Adipose tissue (tissue), 3 donors: ENCODE measurements around the gene GTF3C2. TPM values are rescaled to one million over a fixed set of nuclear protein-coding genes. Genes with fewer than 3 reads are reported as not detected.

Experiments used
- H3K27ac ChIP-seq: one replicate; pipeline ENCODE4 v1.5.1; 2013; ENCODE audit warnings: low read depth, low read length
- WGBS, 3 donors: extraction: QIAGEN DNeasy Blood & Tissue Kit; methylation state at CpG; one replicate each; pipeline ENCODE4 v1.1.7; 2013; 5-methylcytosine and 5-hydroxymethylcytosine counted together
- polyA plus RNA-seq, 3 donors: library from polyadenylated mRNA; stranded (reverse); fragments of 200-250 nt; gene quantifications; one replicate each; pipeline ENCODE4 v1.2.3, GENCODE V29; 2013
- donor health status: healthy with polysubstance abuse.
- donor health status: Bipolar disorder and iron deficiency.
- donor health status: healthy.

The GTF3C2 gene
- 10 to 100 TPM; 18.0 to 23.9 (median 21.4) TPM for polyA plus RNA-seq

DNA sequence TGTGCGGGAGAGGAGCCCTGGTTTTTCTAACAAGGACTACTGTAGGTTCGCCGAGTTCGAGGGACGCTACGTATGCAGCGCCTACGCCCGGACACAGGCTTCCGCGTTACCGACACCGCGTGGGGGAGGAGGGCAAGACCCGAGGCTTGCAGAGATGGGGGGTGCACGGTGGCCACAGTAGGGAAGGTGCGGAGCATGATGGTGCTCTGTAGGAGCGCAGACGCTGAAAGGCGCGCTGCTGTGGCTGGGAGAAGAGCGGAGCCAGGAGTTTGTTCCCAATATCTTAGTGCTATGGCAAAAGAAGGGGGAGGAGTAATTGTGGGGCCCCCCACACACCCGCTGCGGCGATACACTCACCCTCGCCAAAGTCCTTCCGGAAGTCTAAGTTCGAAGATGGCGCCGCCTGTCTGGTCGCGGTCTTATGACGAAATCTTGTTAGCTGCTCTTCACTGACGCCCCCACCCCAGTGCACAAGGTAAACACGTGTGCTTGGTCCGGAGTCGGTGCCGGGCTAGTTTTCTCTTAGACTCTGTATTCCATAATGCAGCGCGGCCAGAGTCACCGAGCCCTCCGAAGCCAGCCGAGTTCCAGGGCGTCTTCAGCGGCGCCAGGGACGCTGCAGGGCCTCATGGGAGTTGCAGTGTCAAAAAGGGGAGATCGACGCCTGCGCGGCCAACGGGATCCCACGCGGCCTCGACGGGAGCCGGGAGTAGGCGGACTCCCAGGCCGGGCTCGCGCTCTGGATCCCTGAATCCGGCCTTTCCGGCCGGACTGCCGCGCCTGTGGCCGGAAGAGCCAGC, at the start of gene GTF3C2:
Gene GTF3C2, minus strand, starts transcription at position 383 of the 800 bp plus-strand sequence. CDS start 13,210 bp downstream, outside the sequence.
- H3K27ac ChIP-seq, result peak within 1 kb of the TSS; percentile 60
- 0% methylated on average over 67 of the region's 67 CpGs for WGBS, 3 donors

- WGBS, 3 donors, result 95 to 100% (median 100%) methylated on average over 2 of the region's 2 CpGs
These were observed 44.0 kb upstream of the GTF3C2 start for GRCh38 chr2:27400348-27401135.

DNA sequence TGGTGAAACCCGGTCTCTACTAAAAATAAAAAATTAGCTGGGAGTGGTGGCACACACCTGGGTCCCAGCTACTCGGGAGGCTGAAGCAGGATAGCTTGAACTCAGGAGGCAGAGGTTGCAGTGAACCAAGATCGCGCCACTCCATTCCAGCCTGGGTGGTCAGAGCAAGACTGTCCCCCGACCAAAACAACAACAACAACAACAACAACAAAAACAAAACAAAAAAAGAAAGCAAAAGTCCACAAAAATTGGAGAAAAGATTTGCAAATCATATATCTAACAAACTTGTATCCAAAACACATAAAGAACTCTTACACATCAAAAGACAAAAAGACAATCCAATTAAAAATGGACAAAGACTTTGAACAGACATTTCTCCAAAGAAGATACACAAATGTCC, 42.4 kb upstream of the GTF3C2 start:
- no peak overlapping the region for H3K27ac ChIP-seq
- 93 to 95% (median 95%) methylated on average over 5 of the region's 5 CpGs for WGBS, 3 donors

More at GRCh38 chr2:27400348-27401135, 44.0 kb upstream of the GTF3C2 start:
- no peak overlapping the region for H3K27ac ChIP-seq

DNA sequence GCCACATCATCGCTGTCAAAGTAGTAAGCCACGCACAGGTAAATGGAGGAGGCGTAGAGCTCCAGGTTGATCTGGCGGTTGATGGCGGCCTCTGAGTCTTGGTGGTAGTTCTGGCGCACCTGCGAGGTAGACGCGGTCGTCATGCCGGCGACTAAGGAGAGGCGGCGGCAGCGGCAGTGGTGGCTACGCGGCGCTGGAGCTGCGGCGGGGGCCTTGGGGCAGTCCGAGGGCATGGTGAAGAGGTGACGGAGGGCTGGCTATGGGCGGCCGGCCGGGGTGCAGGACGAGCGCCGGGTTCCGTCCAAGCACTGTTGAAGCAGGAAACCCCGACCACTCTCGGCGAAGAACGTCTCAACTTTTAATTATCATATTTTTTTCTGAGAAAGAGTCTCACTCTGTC, 36.7 kb upstream of the GTF3C2 start:
- WGBS, 3 donors, result 98 to 99% (median 99%) methylated on average over 33 of the region's 33 CpGs
- H3K27ac ChIP-seq, result no peak overlapping the region

DNA sequence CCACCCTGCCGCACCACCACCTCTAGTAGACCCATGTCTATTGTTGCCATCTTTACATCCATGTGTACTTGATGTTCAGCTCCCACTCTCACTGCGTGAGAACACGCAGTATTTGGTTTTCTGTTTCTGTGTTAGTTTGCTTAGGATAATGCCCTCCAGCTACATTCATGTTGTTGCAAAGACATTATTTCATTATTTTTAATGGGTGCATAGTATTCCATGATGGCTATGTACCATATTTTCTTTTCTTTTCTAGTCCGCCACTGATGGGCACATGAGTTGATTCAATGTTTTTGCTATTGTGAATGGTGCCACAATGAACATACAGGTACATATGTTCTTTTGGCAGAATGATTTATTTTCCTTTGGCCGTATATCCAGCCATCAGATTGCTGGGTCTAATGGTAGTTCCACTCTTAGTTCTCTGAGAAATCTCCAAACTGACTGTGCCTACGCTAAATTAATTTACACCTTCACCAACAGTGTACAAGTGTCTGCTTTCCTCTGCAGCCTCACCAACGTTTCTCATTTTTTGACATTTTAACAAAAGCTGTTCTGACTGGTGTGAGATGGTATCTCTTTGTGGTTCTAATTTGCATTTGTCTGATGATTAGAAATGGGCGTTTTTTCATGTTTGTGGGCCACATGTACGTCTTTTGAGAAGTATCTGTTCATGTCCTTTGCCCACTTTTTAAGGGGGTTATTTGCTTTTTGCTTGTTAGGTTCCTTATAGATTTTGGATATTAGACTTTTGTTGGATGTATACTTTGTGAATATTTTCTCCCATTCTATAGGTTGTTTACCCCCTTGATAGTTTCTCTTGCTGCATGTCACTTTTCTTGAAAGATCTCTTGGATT, 34.5 kb upstream of the GTF3C2 start:
- H3K27ac ChIP-seq, result no peak overlapping the region
- 93 to 94% (median 93%) methylated on average over 9 of the region's 9 CpGs for WGBS, 3 donors

GRCh38 chr2:27381577-27382181, 25.1 kb upstream of the GTF3C2 start:
- no peak overlapping the region for H3K27ac ChIP-seq
- WGBS, 3 donors, result 86 to 94% (median 90%) methylated on average over 10 of the region's 10 CpGs

- H3K27ac ChIP-seq, result peak within 1 kb of the TSS; percentile 58
- 12 to 15% (median 14%) methylated on average over 63 to 67 of the region's 67 CpGs for WGBS, 3 donors
These were observed 24.3 kb upstream of the GTF3C2 start, which contains the start of gene ZNF513 for GRCh38 chr2:27380626-27381545. ZNF513 (minus strand) TSS chr2:27380734; CDS start chr2:27380526, 208 bp downstream.

DNA sequence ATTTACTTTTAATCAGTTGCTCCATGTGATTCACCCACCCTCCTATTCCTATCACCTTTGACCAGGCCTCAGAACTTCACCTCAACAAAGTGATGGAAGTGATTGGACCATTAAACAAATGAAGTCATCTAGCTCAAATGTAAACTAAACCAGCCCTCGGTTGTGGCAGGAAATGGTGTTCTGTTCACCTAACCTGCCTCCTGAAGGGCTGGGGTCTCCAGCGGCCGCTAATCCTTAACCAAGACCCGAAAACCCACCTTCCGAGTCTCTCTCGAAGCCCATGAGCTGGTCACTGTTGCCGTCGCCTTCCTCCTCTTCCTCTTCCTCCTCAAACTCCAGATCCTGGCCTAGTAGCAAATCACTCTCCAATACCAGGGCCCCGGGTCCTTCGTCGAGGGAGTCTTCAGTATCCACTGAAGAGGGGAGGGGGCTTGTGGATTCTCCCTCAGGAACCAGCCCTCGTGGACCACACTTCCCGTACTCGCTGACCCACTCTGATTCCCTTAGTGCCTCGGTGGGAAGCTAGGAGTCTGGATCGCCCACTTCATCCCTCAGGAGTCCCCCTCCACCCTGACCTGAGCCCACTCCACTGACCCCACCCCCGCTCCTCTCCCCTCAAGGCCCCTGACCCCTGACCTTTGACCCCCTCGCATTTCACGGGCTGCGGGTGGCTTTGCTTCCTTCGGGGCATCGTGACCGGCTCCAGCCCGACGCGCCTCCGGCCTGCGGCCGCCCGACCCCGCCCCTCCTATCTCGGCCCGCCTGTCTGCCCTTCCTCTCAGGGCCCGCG, 23.5 kb upstream of the GTF3C2 start:
- peak overlapping the region; percentile 58 for H3K27ac ChIP-seq
- 0 to 1% (median 0%) methylated on average over 33 to 35 of the region's 35 CpGs for WGBS, 3 donors

- 69 to 88% (median 70%) methylated on average over 2 of the region's 2 CpGs for WGBS, 3 donors
- no peak overlapping the region for H3K27ac ChIP-seq
These were observed 22.8 kb upstream of the GTF3C2 start for GRCh38 chr2:27379383-27379835.

- no peak overlapping the region for H3K27ac ChIP-seq
- 79 to 85% (median 84%) methylated on average over 8 to 9 of the region's 9 CpGs for WGBS, 3 donors
These were observed 22.3 kb upstream of the GTF3C2 start for GRCh38 chr2:27378809-27379290.

- no peak overlapping the region for H3K27ac ChIP-seq
- WGBS, 3 donors, result 76 to 82% (median 81%) methylated on average over 28 to 29 of the region's 29 CpGs
These were observed 21.7 kb upstream of the GTF3C2 start for GRCh38 chr2:27378096-27378808.

DNA sequence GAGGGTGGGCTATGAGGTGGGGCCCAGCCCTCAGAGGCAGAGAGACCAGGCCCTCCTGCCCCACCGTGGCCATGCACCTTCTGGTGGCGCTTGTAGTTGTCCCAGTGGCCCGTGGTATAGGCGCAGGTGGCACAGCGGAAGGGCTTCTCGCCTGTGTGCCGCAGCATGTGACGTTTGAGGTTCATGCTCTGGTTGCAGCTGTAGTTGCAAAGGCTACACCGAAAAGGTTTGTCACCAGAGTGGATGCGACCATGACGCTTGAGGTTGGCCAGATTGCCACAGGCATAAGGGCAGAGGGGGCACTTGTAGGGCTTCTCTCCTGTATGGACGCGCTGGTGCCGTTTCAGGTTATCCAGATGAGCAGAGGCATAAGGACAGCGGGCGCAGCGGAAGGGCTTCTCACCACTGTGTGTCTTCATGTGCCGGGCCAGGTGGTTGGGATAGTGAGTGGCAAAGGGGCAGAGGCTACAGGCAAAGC, 21.1 kb upstream of the GTF3C2 start:
- H3K27ac ChIP-seq, result no peak overlapping the region
- WGBS, 3 donors, result 80 to 92% (median 85%) methylated on average over 18 of the region's 18 CpGs

DNA sequence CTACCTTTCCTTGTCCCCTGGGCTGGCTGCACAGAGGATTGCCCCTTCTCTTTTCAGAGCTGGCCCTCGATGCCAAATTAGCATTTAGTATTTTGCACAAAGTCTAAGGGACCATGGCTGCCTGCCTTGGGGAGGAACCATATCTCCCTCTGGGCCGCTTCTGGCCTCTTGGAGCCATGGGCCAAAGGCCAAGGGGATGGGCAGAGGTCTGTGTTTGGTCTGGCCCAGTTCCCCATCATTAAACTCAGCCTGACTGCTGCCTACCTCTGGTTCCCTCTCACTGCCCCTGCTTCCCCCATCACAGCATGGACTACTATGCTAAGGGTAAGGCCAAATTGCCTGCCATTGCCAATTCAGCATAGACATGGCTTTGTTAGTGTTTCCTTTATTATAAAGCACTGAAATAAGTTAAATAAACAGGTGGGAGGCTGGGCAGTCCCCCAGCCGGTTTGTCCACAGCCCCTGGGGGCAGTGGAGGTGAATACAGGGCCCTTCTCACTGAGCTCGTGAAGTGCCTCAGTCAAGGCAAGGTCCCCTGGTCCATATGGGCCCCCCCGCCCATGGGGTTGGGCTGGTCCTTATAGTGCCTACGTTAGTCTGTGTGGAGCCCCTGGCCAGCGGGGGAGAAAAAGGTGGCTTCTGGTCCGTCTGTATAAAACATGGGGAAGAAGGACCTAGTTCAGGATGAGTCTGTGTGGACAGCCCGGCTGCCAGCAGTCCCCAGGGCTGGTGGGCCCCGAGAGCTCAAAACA, 20.5 kb upstream of the GTF3C2 start:
- WGBS, 3 donors, result 70 to 77% (median 71%) methylated on average over 10 of the region's 10 CpGs
- H3K27ac ChIP-seq, result no peak overlapping the region

- 83 to 88% (median 84%) methylated on average over 16 of the region's 16 CpGs for WGBS, 3 donors
These were observed 19.7 kb upstream of the GTF3C2 start for GRCh38 chr2:27376151-27376865.

More at GRCh38 chr2:27376151-27376865, 19.7 kb upstream of the GTF3C2 start:
- no peak overlapping the region for H3K27ac ChIP-seq
